Astrocyte (in vitro differentiated cells and primary cell): ENCODE results near the gene FREY1.

Experiments
- CTCF ChIP-seq: IDR thresholded peaks from 2 replicates; pipeline ENCODE4 v1.5.1; 2011; ENCODE audit warnings: low read depth, mild to moderate bottlenecking, inconsistent platforms, low read length, moderate library complexity; ENCODE audit not compliant: insufficient read depth
- EZH2 ChIP-seq: IDR thresholded peaks from 2 replicates; pipeline ENCODE4 v1.6.1; 2012; ENCODE audit warnings: mild to moderate bottlenecking, low read length, inconsistent platforms; ENCODE audit not compliant: insufficient read depth

GRCh38 chr11:45864041-45864440, 43.0 kb downstream of the FREY1 start:
- TF ChIP-seq CTCF: no peak
- no peak for TF ChIP-seq EZH2
